RKO (cell line): Measurements from ENCODE around the gene PTAFR.
"Not testable (repeated sequence)": the region's sequence is repeated elsewhere in the genome, so short reads cannot be mapped to it uniquely, and the experiment has no call there.

Experiments
- DNase-seq: peaks from one replicate; pipeline ENCODE4 v3.0.0-alpha.2; 2016; ENCODE audit warnings: low spot score

Gene PTAFR

DNA sequence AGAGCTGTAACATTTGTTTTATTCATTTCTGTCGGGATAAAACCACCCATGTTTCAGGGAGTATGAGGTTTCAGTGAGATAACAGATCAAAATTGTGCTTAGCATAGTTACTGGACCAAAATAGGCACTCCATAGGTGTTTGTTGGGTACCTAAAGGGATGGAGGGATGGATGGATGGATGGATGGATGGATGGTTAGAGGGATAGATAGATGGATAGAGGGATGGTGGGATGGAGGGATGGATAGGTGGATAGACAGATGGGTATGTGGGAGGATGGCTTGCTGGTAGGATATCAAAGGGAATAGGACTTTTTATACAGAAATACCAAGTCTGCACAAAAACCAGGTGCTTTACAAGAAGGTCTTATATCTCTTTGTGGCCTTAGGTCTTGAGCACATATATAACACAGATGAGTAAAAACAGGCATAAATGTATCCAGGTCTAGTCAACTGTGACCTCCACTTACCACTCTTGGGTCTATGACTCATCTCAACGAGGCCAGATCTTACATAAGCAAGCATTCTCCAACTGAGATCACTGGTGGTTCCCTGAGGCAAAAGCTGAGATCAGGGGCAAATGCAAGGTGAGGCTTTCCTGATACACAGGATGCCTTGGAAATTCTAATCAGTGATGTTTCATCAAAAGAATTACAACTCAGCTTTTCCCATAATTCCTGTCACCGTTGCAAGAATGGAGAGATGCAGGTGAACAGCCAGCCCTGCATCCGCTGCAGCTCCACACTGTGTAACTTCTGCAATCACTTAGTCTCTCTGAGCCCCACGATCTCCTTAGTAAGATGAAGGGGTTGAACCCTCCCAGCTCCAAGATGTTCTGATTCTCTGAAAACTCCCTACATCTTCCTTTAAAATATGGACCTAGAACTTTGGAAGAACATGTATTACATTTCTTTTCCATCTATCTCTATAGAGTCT is 32.0 kb downstream of the PTAFR start:
- peak; percentile 30 for DNase-seq

DNA sequence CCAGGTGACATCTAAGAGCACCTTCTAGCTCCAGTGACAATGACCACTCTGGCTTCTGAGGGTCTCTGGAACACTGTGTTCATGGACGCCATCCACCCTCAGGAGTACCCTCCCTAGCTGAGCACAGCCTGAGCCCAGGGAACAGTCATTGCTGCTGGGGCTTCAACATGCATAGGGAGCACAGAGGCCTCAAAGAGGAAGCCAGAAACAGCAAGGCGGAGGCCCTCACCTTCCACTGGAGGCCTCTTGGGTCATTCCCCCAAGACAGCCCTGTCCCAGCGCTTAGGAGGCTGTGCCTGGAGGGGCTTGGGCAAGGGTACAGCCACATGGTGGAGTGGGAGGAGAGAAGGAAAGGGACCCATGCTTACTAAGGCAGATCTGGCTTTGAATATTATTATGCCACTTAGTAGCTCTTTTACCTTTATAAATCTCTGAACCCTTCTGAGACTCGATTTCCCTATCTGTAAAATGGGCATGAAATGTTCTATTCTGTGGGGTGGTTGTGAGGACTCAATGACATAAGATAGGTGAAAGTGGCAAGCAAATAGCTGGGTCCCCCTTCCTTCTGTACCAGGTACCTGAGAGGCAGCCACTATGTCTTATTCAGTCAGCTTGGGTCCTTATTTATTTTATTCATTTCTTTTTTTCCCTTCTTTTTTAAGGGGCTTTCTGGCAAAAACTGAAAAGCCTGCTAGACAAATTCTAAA is 32.8 kb downstream of the PTAFR start:
- no peak for DNase-seq

DNA sequence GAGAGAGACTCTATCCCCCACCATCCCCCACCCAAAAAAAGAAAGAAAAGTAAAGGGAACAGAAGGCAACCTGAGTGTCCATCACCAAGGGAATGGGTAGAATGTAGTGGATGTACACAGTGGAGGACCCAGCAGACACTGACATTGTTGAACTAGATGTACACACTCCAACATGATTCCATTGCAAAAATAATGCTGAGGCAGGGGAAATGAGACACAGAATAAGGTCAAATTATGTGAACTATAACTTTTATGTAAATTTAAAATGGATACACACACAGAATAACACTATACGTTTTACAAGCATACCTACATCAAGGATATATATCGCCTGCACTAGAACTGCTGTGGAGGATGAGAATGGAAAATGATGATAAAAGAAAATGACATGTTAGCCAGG is 34.8 kb downstream of the PTAFR start:
- no peak for DNase-seq

DNA sequence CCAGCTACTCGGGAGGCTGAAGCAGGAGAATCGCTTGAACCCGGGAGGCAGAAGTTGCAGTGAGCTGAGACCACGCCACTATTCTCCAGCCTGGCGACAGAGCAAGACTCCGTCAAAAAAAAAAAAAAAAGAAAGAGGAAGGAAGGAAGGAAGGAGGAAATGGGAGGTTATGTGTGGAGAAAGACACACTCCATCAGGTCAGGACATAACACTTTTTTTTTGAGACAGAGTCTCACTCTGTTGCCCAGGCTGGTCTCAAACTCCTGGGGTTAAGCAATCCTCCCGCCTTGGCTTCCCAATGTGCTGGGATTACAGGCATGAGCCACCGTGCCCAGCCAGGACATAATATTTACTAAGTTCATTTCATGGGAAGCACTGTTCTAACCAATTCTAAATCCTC is 36.6 kb downstream of the PTAFR start:
- DNase-seq = not testable (repeated sequence)

DNA sequence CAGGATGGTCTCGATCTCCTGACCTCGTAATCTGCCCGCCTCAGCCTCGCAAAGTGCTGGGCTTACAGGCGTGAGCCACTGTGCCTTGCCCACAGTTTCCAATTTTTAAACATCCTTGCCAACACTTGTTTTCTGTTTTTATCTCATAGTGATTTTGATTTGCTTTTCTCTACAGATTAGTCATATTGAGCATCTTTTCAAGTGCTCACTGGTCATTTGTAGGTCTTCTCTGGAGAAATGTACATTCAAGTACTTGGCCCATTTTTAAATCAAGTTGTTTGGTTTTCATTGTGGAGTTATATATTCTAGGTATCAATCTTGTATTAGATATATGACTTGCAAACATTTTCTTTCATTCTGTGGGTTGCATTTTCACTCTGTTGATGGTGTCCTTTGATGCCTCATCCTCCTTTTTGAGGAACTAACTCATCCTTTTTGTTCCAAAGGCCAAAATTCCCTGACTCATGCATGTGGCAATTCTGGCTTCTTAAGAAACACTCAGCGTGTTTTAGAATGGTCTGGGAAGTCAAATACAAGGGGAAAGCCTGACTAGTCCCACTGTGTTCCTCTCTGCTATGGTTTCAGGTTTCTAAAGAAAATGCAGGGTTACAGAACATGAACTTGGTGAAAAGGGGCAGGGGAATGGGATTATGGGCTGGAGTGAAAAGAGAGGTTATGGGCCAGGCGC is 37.3 kb downstream of the PTAFR start:
- DNase-seq = no peak

DNA sequence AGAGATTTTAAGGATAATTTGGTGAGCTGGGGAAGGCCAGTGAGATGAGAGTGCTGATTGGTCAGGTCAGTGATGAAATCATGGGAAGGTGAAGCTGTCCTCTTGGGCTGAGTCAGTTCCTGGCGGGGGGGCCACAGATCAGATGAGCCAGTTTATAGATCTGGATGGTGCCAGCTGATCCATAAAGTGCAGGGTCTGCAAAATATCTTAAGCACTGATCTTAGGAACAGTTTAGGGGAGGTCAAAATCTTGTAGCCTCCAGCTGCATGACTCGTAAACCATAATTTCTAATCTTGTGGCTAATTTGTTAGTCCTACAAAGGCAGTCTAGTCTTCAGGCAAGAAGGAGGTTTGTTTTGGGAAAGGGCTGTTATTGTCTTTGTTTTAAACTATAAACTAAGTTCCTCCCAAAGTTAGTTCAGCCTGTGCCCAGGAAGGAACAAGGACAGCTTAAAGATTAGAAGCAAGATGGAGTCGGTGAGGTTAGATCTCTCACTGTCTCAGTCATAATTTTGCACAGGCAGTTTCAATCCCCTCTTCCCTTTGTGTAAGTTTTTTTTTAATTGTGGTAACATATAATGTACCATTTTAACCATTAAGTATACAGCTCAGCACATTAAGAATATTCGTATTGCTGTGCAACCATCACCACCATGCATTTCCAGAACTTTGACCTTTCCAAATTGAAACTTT is 39.4 kb downstream of the PTAFR start:
- DNase-seq = no peak

DNA sequence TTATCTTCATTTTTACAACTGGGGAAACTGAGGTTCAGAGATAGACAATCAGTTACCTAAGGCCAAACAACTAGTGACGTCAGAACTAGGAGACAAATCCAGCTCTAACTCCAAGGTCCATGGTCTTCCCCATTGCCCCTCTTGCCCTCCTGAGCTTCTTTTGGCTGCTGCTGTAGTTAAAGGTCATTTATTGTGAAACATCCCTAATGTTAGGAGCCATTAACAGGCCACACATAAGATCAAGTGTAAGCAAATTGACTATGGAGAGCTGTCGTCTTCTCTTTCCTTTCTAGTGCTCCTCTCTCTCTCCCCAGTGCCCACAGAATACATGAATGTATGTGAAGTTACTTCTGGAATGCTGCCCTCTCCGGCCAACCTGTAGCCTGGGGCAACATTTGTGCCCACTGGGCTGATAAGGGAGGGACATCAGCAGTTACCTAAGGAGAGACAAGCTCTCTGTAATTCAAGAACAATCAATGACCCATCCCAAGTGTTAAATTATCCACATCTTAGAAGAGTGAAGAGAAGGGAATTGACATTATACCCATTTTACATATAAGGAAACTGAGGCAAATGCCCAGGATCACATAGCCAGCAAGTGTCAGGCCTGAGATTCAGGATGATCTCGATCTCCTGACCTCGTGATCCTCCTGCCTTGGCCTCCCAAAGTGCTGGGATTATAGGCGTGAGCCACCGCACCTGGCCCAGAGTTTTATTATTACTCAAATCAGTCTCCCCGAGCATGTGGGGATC is 40.1 kb downstream of the PTAFR start:
- no peak for DNase-seq

DNA sequence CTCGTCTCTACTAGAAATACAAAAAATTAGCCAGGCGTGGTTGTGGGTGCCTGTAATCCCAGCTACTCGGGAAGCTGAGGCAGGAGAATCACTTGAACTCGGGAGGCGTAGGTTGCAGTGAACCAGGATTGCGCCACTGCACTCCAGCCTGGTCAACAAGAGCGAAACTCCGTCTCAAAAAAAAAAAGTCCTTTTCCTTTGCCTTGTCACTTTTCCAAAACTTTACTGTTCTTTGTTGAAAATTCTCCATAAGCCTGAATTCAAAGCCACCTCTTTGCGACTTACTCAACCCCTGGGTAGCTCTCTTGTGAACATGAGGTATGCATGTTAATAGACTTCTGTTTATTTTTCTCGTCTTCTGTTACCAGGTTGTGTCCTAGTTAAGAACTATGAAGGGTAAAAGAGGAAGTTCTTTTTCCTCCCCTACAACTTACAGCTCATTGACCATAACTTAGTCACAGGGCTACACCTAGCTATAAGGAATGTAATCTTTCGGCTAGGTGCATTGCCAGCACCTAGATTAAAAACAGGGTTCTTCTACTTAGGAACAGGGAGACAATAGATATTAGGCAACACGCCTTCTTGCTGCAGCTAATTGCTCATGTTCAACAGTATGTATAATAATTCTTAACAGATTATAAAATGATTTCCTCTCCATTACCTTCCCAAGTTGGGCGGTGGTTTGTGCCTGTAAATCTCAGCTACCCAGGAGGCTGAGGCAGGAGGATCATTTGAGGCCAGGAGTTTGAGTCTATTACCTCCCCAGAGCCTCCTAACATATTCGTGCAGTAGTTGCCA is 40.9 kb downstream of the PTAFR start:
- no peak for DNase-seq

DNA sequence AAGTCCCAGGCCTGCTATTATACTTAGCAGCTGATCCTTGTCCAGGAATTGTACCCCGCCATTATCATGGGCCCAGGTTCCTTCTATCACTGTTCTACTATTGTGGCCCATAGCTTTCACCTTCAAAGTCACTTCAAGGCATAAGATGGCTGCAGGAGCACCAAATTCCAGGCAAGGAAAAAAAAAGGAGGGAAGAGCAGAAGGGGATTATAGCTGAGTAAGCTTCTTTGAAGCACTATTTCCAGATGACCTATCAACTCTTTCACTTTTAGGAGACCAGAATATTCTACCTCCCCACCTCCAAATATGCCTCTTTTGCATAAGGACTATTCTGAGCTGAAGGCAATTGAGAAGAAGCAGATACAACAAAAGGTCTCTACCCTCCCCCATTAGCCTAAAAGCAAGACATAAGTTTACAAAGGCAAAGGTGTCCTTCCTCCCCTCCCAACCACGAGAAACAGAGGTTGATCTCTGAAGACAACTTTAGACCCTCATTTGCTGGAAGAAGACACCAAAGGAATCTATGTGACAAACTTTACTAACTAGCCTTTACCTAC is 41.8 kb downstream of the PTAFR start:
- DNase-seq = no peak

DNA sequence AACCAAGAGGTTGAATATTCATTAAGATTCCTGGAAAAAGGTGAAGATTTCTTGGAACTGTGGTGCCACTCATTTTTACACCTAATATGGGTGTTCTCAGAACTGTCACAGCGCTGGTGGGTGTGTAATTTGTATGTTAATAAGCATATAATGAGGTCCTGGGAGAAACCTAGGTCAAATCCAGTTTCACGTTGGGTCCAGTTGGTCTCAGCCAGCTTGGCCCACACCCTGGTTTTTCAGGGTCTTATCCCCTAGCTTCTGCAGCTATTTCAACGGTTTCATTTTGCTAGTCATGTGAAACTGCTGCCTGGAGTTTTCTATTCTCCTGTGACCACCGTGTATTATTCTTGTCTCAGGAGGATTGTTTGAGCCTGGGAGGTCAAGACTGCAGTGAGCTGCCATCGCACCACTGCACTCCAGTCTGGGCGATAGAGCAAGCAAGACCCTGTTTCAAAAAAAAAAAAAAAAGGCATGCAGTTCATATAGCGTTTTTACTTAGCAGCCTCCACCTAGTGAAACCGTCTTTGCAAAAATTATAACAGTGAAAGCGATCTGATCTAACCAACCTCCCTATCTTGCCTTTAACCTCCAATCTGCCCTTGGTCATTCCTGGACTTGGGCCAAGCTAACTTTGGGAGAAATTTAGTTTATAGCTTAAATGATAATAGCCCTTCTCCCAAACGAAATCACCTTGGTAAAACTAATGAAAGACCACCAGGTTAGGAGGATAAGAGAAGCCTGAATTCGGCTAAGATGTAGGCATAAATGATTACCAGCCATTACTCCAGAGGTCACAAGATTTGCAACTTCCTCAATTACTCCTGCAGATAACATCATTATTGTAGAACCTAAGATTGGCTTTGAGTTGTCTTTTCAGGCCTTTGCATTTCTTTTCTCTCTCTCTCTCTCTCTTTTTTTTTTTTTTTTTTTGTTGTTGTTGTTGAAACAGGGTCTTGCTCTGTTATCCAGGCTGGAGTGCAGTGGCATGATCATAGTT is 44.0 kb downstream of the PTAFR start:
- DNase-seq = no peak

DNA sequence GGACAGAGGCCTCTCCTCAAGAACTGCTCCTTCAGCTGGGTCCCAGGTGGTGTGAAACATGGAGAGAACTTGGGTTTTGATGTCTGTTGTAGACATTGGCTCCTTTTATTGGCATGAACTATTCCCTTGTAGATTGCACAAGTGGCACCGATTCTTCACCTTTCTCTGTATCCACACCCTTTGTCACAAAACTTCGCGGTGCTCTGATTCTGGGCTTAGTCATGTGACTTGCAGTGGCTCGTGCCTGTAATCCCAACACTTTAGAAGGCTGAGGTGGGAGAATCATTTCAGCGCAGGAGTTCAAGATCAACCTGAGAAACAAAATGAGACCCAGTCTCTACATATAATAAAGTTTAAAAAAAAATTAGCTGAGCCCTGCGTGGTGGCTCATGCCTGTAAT is 45.6 kb downstream of the PTAFR start:
- DNase-seq = no peak

DNA sequence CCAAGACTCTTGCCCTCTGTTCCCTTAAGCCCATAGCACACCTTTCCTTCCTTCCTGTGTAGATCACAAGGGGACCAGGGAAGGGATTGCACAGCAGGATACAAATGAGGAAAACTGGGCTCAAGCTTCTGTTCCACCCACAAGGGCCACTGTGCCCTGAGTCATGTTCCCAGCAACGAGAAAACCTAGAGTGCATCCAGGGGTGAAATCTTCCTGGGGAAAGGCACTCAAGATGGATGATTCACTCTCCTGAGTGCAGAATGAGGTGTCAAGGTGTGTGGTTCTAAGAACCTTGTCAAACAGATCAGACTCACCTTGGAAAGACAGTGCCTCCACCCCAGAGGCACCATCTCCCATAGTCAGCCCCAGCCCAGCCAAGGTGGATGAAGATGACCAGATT is 47.3 kb downstream of the PTAFR start:
- no peak for DNase-seq

DNA sequence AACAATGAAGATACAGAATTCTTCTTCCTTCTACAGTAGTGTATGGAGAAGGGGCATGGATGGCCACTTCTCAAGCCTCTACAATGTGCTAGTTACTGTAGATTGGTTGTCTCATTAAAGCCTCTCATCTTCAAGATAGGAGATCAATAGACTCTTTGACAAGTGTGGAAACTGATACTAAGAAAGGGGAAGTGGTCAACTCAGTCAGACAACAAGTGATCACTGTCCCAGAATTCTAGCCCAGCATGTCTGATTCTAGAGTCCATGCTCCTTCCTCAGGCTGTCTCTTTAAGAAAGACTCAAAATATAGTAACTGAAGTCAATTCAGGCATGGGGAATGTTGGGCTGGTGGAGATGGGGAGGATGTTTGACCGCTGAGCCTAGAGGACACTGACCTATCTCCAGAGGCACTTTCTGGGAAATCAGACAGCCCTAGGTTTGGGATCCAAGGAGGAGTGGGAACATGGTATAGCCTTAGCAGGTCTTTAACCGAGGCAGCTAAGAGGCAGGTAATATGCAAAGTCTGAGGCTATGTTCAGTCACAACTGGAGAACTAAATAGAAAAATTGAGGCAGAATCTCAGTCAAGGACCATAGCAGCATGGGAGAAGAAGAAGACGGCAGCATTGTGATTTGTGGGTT is 48.8 kb downstream of the PTAFR start:
- no peak for DNase-seq

DNA sequence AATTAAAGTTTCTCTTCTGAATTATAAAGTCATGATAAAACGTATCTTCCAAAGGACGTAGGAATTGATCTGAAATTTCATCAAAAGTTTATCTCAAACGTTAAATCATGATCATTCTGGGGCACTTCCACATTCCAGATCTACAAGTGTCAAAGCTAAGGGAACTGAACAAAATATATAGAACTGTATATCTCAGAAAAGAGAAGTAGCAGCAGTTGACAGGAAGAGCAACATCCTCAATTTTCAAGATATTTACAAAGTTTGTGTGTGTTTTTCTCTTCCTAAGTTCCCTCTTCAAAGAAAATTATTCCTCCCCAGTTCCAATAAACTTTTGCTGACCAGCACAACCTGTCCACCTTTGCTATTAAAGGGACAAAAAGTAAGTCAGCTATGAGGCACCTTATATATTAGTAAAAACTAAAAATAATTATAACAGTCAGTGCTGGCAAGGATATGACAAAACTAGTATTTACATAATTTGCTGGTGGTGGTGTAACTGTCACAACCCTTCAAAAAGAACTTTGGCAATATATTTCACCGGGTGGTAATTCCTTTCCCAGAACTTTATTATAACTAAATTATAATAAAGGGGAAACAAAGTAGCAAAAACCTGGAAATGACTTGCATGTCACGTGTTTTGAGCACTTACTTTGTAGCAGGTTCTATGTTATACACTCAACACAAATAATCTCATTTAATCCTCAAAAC is 49.6 kb downstream of the PTAFR start:
- DNase-seq = no peak

DNA sequence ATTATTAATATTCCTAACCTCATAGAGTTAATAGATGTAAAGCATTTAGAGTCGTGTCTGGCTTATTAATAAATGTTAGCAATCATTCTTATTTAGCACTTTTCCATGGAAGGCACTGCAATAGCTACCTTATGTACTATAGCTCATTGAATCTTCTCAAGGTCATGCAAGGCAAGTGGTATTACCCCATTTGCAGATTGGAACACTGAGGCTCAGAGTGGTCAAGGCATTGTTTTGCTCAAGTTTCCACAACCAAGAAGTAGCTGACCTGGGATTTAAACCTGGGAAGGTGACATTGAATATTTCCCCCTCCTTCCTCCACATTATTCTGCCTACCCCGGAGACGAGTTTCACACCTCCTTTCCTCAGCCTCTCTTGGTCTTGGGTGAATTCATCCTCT is 50.3 kb downstream of the PTAFR start:
- no peak for DNase-seq

DNA sequence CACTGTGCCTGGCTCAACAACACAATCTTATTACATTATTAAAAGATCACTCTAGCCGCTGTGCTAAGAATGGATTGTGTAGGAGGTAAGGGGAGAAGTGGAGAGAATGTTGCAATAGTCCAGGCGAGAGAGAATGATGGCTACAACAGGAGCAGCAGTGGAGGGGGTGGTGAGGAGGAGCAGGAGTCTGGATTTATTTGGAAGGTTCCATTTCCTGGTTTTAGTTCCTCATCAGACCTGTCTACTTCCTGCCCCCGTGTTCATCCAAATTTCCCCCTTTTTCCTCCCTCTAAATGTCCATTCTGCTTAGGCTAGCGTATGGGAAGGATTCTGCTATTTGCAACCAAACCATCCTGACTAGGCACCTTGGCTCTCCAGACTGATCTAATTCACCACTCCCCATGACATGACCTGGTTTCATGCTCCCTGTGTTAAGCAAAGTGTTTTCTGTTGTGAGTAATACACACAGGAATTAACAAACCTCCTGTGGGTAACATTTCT is 53.0 kb downstream of the PTAFR start:
- DNase-seq = no peak

DNA sequence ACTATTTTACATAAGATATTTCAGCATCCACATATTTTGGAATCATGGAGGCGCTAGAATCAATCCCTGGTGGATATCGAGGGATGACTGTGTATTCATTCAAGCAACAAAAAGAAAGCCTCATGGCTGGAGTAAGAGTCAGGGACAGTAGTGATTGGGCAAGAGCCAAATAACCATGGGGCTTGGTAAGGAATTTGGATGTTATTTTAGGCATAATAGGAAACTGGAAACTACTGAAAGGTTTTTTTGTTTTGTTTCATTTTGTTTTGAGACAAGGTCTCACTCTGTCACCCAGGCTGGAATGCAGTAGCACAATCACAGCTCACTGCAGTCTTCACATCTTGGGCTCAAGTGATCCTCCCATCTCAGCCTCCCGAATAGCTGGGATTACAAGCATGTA is 54.3 kb downstream of the PTAFR start:
- DNase-seq = no peak

DNA sequence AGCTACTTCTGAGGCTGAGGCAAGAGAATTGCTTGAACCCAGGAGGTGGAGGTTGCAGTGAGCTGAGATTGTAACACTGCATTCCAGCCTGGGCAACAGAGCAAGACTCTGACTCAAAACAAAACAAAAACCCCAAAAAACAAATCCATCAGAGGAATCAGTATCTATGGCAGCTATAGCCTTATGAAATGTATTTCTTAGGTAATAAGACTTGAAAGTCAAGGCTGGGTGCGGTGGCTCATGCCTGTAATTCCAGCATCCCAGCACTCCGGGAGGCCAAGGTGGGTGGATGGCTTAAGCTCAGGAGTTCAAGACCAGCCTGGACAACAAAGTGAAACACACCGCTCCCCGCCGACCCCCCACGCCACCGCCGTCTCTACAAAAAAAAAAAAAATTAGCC is 56.9 kb downstream of the PTAFR start:
- no peak for DNase-seq
